Fibroblast of the aortic adventitia (primary cell): ENCODE results near the gene SBK2. TPM values are rescaled to one million over a fixed set of nuclear protein-coding genes. Genes with fewer than 3 reads are reported as not detected.

Experiments used
- DNase-seq: peaks from one replicate; pipeline ENCODE4 v3.0.0-alpha.2; 2010; ENCODE audit warnings: low read depth
- H3K4me3 ChIP-seq: 2 replicates; pipeline ENCODE4 v1.5.1; 2011; ENCODE audit warnings: low read depth, mild to moderate bottlenecking, control low read depth, low read length, moderate library complexity
- total RNA-seq: library from RNA; depleted of rRNA; stranded (reverse); fragments of >200 nt; gene quantifications from 2 replicates; pipeline ENCODE4 v1.2.3, GENCODE V29; 2012; ENCODE audit warnings: low replicate concordance
- TF ChIP-seq, protein P1 (sequence below): IDR thresholded peaks from 2 replicates; pipeline ENCODE4 v1.5.1; 2011; ENCODE audit warnings: mild to moderate bottlenecking, low read length, control low read depth, inconsistent platforms; ENCODE audit not compliant: insufficient read depth

Gene SBK2
- total RNA-seq, 1 donor, result not detected

DNA sequence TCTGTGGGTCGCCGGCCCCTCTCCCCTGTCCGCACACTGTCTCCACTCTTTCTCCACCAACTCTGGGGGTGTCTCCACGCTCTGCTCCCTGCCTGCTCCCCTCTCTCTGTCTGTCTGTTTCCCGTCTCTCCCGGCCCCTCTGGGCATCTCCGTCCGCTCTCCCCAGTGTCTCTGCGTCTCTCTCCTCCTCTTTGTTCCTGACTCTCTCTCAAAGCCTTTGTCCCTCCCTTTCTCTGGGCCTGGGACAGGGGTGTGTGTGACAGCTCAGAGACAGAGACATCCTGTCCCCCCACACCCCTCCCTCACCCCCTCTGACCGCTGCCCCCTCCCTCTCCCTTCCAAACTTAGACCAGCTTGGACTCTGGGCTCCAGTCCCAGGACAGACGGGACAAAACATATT is 9.1 kb upstream of the SBK2 start:
- H3K4me3 ChIP-seq, result no peak overlapping the region
- TF ChIP-seq, protein P1, sequence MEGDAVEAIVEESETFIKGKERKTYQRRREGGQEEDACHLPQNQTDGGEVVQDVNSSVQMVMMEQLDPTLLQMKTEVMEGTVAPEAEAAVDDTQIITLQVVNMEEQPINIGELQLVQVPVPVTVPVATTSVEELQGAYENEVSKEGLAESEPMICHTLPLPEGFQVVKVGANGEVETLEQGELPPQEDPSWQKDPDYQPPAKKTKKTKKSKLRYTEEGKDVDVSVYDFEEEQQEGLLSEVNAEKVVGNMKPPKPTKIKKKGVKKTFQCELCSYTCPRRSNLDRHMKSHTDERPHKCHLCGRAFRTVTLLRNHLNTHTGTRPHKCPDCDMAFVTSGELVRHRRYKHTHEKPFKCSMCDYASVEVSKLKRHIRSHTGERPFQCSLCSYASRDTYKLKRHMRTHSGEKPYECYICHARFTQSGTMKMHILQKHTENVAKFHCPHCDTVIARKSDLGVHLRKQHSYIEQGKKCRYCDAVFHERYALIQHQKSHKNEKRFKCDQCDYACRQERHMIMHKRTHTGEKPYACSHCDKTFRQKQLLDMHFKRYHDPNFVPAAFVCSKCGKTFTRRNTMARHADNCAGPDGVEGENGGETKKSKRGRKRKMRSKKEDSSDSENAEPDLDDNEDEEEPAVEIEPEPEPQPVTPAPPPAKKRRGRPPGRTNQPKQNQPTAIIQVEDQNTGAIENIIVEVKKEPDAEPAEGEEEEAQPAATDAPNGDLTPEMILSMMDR, result no peak
- DNase-seq, result no peak

DNA sequence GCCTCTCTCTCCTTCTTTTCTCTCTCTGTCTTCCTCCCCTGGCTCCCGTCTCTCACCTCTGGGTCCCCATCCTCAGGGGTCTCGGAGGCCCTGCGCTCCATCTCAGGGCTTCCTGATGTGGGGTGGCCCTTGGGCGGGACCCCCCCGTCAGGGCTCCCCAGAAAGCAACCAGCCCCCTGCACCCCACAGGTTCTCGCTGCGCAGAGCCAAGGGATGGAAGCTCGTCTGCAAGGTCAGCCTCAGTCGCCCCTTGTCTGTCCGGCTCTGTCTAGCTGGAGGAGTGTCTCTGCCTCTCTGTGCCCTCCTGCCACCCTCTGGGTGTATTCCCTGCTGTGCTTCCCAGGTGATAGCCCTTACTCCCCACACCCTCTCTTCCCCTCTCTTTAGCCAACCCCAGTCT is 8.5 kb upstream of the SBK2 start, which contains the start of gene SBK3:
Gene SBK3, minus strand, starts transcription at position 101 of the 400 bp plus-strand sequence. Its CDS starts 0 bp downstream, at position 101.
- H3K4me3 ChIP-seq, result no peak within 1 kb of the TSS
- TF ChIP-seq, protein P1, result no peak
- no peak for DNase-seq

- TF ChIP-seq, protein P1, result no peak
- no peak for DNase-seq
- H3K4me3 ChIP-seq, result no peak overlapping the region
These were observed 8.0 kb upstream of the SBK2 start for GRCh38 chr19:55544776-55545439.

DNA sequence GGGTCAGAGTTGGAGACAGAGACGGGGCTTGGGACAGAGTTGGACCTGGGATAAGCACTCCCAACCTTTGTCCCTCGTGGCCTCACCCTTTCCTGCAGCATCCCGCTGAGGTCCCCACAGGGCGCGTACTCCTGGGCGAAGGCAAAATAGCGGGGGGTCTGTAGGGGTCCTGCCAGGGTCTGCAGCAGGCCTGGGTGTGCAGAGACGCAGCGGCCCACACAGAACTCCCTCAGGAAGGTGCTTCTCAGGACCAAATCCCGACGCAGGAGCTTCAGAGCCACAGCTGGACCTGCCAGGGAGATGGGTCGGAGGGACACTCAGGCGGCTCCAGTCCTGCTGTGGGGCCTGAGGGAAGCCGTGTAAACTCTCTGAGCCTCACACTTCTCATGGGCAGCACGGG is 7.1 kb upstream of the SBK2 start:
- no peak overlapping the region for H3K4me3 ChIP-seq
- DNase-seq, result no peak
- TF ChIP-seq, protein P1, result no peak

DNA sequence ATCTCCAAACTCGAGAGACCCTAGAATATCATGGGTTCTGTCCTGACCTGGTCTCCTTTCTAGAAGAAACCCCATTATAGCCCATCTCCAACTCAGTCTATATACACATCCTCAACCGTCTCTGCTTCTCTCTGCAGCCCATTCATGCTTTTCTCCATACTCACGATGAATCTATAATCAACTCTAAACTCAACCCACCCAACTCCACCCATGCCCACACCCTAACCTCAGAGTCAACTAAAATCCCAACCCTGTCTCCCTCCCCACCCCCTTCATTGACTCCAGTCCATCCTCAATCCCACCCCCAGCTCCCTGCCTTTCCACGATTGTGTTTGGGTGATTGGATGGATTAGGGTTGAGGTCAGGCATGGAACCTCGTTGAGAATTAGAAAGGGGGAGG is 6.6 kb upstream of the SBK2 start:
- DNase-seq, result no peak
- TF ChIP-seq, protein P1, result no peak
- H3K4me3 ChIP-seq, result no peak overlapping the region

GRCh38 chr19:55542292-55542855 is 5.4 kb upstream of the SBK2 start:
- DNase-seq, result no peak
- no peak overlapping the region for H3K4me3 ChIP-seq
- TF ChIP-seq, protein P1, result no peak
